ENCODE results near the gene UNC5A.

DNA sequence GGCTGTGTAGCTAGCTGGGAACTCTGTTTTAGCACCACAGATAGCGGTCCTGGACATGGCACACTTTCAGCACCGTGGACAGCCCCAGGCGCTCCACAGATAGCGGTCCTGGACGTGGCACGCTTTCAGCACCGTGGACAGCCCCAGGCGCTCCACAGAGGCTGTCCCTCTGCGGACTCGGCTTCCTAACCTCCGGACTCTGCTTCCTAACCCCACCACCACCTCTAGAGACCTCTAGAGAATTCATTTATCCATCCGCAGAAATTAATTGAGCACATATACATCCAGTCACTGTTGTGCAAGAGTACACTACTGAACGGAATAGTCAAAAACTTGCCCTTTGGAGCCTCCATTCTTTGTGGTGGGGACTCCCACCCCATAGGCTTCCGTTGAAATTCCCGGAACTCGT, 27.4 kb downstream of the UNC5A start:
- TF ChIP-seq, protein P1, sequence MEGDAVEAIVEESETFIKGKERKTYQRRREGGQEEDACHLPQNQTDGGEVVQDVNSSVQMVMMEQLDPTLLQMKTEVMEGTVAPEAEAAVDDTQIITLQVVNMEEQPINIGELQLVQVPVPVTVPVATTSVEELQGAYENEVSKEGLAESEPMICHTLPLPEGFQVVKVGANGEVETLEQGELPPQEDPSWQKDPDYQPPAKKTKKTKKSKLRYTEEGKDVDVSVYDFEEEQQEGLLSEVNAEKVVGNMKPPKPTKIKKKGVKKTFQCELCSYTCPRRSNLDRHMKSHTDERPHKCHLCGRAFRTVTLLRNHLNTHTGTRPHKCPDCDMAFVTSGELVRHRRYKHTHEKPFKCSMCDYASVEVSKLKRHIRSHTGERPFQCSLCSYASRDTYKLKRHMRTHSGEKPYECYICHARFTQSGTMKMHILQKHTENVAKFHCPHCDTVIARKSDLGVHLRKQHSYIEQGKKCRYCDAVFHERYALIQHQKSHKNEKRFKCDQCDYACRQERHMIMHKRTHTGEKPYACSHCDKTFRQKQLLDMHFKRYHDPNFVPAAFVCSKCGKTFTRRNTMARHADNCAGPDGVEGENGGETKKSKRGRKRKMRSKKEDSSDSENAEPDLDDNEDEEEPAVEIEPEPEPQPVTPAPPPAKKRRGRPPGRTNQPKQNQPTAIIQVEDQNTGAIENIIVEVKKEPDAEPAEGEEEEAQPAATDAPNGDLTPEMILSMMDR (IDR thresholded peaks at IDR 0.05; ENCODE audit: control extremely low read depth in 1 of 3, insufficient read depth in 1 of 3, low read depth in 1 of 3, low read length in 3 of 3): no peak
- peak; percentile 13 to 46; a peak in 2 of 4 replicates for TF ChIP-seq RAD21 (IDR thresholded peaks at IDR 0.05 in 1 of 2, conservative IDR thresholded peaks at IDR 0.05 in 1 of 2; ENCODE audit: low read depth in 2 of 2, low read length in 2 of 2)
- TF ChIP-seq EP300 (IDR thresholded peaks at IDR 0.05; ENCODE audit: borderline replicate concordance in 1 of 2, low read depth in 2 of 2, low read length in 2 of 2): no peak
- peak; percentile 85 for TF ChIP-seq GABPA (IDR thresholded peaks at IDR 0.05; ENCODE audit: borderline replicate concordance, insufficient read depth, low read length)

Measured in H1 (cell line).